DND-41 (cell line): ENCODE results near the gene GIPC3.

ENCODE experiments used
- EZH2 ChIP-seq: IDR thresholded peaks from 3 replicates; pipeline ENCODE4 v1.6.1; 2012; ENCODE audit warnings: borderline replicate concordance, low read depth, mild to moderate bottlenecking, moderate library complexity, low read length, inconsistent platforms; ENCODE audit not compliant: severe bottlenecking
- TF ChIP-seq, protein P1 (sequence below): IDR thresholded peaks from 2 replicates; pipeline ENCODE4 v1.5.1; 2012; ENCODE audit warnings: borderline replicate concordance, low read length, moderate library complexity, mild to moderate bottlenecking; ENCODE audit not compliant: poor library complexity, severe bottlenecking; ENCODE audit errors: extremely low read depth

DNA sequence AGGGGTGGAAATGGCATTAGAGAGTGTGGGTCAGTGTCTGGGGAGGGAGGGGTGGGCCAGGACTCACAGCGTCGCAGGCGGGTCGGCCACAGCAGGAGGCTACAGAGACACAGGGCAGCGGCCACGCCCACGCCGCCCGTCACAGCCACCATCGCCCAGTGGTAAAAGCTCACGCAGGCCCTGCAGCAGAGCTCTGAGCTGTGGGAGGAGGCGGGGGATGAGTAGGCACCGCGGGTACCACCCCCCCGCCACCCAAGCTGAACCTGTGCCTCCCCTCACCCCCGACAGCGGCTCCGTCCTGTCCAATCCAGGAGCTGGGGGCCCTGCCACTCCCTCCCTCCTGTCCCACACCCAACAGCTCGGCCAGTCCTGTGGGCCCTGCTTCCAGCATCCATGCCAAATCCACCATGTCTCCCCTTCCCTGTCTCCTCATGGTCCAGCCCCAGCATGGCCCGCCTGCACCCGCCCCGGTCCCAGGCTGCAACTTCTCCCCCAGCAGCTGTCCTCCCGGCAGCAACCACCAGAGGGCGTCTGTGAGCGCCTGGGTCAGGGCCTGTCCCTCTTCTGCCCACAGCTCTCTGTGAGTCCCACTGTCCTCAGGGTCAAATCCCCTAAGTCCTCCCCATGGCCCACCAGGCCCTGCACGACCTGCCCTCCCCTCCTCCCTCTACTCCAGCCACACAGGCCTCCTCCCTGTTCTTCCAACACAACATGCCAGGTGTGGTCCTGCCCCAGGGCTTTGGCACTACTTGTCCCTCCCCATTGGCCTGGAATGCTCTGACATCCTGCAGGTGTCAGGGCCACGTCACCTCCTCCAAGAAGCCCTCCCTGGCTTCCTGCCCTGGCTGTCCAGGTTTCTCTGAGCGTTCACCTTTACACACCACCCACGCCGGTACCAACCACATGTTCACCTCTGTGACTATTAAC lies 40.3 kb upstream of the GIPC3 start:
- TF ChIP-seq, protein P1, sequence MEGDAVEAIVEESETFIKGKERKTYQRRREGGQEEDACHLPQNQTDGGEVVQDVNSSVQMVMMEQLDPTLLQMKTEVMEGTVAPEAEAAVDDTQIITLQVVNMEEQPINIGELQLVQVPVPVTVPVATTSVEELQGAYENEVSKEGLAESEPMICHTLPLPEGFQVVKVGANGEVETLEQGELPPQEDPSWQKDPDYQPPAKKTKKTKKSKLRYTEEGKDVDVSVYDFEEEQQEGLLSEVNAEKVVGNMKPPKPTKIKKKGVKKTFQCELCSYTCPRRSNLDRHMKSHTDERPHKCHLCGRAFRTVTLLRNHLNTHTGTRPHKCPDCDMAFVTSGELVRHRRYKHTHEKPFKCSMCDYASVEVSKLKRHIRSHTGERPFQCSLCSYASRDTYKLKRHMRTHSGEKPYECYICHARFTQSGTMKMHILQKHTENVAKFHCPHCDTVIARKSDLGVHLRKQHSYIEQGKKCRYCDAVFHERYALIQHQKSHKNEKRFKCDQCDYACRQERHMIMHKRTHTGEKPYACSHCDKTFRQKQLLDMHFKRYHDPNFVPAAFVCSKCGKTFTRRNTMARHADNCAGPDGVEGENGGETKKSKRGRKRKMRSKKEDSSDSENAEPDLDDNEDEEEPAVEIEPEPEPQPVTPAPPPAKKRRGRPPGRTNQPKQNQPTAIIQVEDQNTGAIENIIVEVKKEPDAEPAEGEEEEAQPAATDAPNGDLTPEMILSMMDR = peak; percentile 99
- TF ChIP-seq EZH2 = no peak
